ENCODE results near the gene UPP2.

DNA sequence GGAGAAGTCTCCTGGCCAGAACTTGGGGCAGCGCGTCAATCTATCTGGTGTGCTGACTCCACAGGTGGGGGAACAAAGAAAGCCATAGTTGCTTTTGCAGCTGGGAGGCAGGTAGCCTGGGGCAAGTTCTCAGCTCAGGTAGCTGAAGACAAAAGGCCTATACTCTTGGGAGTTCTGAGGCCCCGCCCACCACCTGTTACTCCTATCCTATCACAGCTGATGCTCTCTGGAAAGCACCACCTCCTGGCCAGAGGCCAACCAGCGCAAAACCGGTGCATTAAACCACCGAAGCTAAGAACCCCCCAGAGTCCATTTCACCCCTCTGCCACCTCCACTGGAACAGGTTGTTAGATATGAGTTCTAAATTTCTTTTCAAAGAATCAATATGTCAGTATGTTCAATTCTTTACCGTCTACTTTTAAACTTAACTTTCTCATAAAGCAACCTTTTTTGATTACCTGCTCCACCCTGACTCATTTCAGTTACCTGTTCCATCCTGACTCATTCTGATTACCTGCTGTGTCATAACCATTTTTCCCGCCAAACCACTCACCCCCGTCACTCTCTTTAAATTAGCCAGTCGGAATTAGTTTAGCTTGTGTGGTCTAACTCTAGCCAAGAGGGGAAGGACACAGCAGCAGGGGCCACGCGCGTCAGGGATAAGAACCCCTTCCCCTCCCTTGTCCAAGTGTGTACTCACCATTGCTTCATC lies 43.4 kb downstream of the UPP2 start:
- TF ChIP-seq CTCF (IDR thresholded peaks at IDR 0.05; ENCODE audit: poor library complexity) (no peak), EZH2phosphoT487 (IDR thresholded peaks at IDR 0.05; ENCODE audit: low read depth, severe bottlenecking, unreplicated experiment) (no peak)

Data from hepatocyte (in vitro differentiated cells).